Urothelium cell line (cell line): Measurements from ENCODE around the gene WFDC11.
A peak's percentile ranks its signal among the peaks of the same experiment; 100 is the strongest.
"Not testable (repeated sequence)": the region's sequence is repeated elsewhere in the genome, so short reads cannot be mapped to it uniquely, and the experiment has no call there.

ENCODE experiments used
- DNase-seq: peaks from one replicate; pipeline ENCODE4 v3.0.0; 2011; ENCODE audit warnings: low spot score, mixed read lengths
- FAIRE-seq: peaks from 2 replicates; lab custom pipeline; 2011; peaks lifted over from hg19 to GRCh38; lab: Jason Lieb, UNC

The WFDC11 gene

DNA sequence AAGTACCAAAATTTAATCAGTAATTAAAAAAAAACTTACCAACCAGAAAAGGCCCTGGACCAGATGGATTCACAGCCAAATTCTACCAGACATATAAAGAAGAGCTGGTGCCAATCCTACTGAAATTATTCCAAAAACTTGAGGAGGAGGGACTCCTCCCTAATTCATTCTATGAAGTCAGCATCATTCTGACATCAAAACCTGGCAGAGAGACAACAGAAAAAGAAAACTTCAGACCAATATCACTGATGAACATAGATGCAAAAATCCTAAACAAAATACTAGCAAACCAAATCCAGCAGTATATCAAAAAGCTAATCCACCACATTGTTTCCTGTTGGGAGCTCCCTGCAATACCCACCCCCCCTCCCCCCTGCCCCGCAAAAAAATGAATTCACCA is at the start of gene WFDC11:
WFDC11 (minus strand) TSS at position 101 of the 400 bp plus-strand sequence. CDS start 19,639 bp downstream, outside the sequence.
- DNase-seq, result no peak
- FAIRE-seq, result no peak

DNA sequence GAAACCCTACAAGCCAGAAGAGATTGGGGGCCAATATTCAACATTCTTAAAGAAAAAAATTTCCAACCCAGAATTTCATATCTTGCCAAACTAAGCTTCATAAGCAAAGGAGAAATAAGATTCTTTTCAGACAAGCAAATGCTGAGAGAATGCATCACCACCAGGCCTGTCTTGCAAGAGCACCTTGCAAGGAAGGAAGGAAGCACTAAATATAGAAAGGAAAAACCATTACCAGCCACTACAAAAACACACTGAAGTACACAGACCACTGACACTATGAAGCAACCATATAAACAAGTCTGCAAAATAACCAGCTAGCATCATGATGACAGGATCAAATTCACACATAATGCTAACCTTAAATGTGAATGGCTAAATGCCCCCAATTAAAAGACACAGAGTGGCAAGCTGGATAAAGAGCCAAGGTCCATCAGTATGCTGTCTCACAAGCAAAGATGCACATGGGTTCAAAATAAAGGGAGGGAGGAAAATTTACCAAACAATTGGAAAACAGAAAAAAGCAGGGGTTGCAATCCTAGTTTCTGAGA is 46.2 kb upstream of the WFDC11 start:
- not testable (repeated sequence) for DNase-seq, FAIRE-seq

DNA sequence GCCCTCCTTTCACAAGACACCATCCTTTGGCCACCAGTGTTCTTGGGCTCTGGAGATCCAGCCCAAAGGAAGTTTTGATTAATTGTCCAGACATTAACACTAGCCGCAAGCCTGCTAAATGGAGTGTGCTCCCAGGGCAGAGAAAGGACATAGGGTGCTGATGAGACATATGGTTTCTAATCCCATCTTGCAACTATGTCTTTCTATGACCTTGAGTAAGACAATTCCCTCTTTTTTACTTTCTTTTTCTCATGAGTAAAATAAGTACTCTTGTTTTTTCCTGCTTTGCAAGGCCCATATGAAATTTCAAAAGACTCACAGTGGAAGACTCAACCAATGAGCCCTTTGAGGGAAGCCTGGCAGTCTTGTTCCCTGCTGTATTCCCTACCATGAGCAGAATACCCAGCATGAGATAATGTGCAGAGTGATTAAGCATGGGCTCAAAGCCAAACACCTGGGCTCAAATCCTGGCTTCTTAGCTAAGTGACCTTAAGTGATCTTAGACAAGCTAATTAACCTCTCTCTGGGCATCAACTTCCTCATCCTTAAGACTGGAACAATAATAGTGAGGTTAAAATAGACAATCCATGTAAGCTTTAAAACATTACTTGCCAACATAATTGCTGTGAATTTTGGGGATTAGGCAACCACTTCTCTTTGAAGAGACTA is 35.1 kb upstream of the WFDC11 start, which contains the start of gene WFDC10B:
WFDC10B (minus strand) TSS at position 51 of the 669 bp plus-strand sequence. CDS start 19,027 bp downstream, outside the sequence.
- FAIRE-seq, result no peak

DNA sequence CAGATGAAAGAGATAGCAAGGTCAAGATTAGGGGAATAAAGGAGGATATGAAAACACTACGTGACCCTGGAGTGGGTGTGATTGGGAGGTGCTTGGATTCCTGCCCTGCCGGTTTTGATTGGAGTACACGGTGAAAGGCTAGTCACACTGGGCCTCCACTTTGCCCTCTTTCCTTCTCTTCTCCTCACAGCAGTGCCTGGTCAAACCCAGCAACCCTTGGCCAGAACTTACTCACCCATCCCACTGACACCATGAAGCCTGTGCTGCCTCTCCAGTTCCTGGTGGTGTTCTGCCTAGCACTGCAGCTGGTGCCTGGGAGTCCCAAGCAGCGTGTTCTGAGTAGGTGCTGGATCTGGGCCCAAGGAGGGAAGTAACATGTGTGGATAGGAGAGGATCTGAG is 31.8 kb upstream of the WFDC11 start, which contains the start of gene WFDC13:
WFDC13 (plus strand) TSS at position 166 of the 400 bp plus-strand sequence; CDS start at position 252, 86 bp downstream.
- FAIRE-seq, result no peak
- no peak for DNase-seq

More for the DNA sequence above, 35.1 kb upstream of the WFDC11 start, which contains the start of gene WFDC10B:
- no peak for DNase-seq

DNA sequence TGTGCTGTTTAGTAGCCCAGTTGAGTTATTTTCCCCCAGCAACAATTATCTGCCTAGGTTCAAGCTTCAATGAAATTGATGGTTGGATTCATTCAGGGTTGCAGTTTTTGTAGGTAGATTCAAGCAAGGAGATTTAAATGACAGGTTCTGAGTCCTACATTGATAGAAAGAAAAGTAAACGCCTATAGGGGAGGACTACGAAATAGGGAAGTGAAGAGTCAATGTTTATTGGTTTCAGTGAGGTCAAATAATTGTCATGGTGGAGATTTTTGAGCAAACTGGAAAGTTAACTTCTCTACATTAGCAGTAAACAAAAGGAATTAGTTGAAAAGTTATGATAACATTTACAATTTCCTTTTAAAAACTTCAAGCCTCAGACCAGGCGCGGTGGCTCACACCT is 31.1 kb upstream of the WFDC11 start:
- no peak for DNase-seq
- FAIRE-seq, result no peak

DNA sequence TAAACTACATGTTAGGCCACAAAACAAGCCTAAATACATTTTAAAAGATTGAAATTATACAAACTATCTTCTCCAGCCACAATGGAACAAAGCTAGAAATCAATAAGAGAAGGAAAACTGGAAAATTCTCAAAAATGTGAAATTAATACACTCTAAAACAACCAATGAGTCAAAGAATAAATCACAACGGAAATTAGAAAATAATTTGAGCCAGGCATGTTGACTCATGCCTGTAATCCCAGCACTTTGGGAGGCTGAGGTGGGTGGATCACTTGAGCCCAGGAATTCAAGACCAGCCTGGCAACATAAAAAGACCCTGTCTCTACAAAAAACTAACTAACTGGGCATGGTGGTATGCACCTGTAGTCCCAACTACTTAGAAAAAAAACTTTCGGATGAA is 25.5 kb upstream of the WFDC11 start:
- DNase-seq, result no peak
- FAIRE-seq, result no peak

DNA sequence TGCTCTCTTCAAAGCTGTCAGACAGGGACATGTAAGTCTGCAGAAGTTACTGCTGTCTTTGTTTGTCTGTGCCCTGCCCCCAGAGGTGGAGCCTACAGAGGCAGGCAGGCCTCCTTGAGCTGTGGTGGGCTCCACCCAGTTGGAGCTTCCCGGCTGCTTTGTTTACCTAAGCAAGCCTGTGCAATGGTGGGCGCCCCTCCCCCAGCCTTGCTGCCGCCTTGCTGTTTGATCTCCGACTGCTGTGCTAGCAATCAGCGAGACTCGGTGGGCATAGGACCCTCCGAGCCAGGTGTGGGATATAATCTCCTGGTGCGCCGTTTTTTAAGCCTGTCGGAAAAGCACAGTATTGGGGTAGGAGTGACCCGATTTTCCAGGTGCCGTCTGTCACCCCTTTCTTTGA is 23.3 kb upstream of the WFDC11 start:
- FAIRE-seq, DNase-seq: not testable (repeated sequence)

DNA sequence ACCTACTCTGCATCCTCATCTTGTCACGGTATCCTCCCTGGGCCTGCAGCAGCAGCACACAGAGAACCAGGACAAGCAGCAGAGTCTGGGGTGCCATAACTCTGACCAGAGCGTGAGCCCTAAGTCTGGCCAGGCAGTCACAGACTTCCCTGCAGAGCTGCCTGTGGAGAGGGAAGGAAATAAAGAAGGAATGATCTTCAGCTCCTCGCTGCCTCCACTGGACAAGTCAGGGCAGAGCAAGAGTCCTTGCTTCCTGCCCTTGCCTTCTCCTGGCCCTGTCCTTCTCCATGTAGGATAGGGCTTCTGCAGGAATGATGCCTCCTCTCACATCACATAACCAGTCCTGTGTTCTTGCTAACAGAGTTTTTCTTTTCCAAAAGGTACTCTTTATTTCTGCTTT is 15.9 kb upstream of the WFDC11 start:
- DNase-seq (peak; percentile 32), FAIRE-seq (no peak)

DNA sequence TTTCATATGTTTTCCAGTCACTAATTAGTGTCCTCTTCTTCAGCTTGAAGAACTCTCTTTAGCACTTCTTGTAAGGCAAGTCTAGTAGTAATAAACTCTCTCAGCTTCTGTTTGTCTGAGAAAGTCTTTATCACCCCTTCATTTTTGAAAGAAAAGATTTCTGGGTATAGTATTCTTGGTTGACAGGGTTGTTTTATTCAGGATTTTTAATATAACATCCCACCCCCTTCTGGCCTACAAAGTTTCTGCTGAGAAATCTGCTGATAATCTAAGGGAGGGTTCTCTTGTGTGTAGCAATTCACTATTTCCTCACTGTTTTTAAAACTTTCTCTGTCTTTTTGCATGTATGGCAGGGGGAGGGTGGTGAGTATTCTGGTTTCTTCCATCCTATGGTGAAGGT is 9.6 kb upstream of the WFDC11 start:
- no peak for DNase-seq
- FAIRE-seq, result no peak

DNA sequence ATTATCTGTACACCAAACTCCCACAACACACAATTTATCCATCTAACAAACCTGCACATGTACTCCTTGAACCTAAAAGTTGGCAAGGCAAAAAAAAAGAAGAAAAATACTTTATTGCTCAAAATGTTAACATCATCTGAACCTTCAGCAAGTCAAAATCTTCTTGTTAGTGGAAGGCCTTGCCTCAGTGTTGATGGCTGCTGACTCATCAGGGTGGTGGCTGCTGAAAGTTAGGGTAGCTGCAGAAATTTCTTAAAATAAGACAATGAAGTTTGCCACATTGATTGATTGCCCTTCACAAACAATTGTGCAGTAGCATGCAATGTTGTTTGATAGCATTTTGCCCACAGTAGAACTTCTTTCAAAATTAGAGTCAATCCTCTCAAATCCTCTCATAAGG is 2.7 kb upstream of the WFDC11 start:
- FAIRE-seq (no peak), DNase-seq (no peak)

DNA sequence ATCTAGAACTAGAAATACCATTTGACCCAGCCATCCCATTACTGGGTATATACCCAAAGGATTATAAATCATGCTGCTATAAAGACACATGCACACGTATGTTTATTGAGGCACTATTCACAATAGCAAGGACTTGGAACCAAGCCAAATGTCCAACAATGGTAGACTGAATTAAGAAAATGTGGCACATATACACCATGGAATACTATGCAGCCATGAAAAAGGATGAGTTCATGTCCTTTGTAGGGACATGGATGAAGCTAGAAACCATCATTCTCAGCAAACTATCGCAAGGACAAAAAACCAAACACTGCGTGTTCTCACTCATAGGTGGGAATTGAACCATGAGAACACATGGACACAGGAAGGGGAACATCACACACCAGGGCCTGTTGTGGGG is 13.0 kb downstream of the WFDC11 start:
- FAIRE-seq, DNase-seq: not testable (repeated sequence)

DNA sequence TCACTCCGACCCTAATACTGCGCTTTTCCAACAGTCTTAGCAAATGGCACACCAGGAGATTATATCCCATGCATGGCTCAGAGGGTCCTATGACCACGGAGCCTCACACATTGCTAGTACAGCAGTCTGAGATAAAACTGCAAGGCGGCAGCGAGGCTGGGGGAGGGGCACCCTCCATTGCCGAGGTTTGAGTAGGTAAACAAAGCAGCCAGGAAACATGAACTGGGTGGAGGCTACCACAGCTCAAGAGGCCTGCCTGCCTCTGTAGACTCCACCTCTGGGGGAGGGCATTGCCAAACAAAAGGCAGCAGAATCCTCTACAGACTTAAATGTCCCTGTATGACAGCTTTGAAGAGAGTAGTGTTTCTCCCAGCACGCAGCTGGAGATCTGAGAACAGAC is 18.3 kb downstream of the WFDC11 start:
- DNase-seq, result not testable (repeated sequence)

DNA sequence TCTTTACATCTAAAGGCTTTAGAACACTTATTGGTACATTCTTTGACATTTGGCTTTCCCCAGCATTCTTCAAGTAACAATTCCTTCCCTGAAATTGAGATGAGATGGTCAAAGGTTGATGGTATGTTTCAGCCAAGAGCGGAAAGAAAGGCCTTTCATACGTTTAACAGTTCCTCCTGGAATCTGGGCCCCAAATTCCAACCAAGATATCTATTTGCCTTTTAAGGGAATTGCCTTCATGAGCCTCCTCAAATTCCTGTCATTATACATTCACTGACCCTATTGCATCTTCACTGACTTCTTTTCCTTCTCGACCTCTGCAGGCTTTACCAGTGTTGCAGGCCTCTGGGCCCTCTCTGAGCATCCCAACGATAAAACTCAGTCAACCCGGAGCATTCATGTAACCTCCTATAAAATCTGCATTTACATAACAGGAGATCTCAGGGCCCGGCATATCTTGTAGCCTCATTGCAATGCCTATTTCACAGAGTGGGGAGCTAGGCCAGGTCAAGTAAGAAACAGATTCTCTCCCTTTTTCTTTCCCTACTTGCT is 20.7 kb downstream of the WFDC11 start:
- no peak for FAIRE-seq

More for the DNA sequence above, 18.3 kb downstream of the WFDC11 start:
- not testable (repeated sequence) for FAIRE-seq

DNA sequence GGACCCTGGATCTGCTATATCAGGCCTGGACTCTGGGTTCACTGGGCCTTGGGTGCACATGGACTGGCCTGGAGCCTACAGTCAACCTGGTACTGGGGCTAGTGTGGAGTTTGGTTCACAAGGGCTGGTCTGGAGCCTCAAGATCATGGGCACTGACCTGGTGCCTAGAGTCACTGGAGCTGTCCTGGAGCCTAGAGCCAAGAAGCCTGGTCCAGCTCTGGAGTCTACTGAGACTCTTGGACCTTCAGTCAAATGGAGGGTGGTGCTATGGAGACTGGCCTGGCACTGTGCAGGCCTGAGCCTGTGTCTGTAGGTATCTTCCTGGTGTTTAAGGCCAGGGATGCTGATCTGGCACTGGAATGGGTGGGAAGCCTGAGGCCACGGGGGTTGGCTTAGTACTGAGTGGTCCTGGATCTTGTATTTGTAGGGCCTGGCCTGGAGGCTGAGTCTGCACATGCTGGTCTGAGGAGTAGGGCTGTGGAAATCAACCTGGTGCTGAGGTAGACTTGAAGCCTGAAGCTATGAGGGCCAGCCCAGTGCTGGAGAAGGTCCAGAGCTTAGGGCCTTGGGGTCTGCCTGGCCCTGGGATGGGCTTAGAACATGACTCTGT is 22.5 kb downstream of the WFDC11 start:
- FAIRE-seq (no peak), DNase-seq (no peak)

More for the DNA sequence above, 20.7 kb downstream of the WFDC11 start:
- DNase-seq, result no peak

DNA sequence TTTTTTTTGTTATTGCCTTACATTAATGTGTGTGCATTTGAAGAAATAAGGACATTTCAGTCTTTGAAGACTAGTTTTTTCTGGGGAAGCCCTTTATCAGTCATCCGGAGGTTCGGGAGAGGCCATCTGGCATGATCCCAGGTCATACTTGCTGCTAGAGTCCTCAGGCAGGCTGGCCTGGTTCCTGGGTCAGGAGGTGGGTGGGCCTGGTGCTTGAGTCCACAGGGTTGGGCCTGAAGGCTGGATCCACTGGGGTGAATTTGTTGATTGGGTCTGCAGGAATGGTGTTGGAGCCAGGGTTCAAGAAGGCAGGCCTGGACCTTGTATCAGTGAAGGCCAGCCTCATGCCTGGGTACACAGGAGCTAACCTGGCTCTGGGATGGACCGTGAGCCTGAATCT is 23.2 kb downstream of the WFDC11 start:
- DNase-seq, result no peak

DNA sequence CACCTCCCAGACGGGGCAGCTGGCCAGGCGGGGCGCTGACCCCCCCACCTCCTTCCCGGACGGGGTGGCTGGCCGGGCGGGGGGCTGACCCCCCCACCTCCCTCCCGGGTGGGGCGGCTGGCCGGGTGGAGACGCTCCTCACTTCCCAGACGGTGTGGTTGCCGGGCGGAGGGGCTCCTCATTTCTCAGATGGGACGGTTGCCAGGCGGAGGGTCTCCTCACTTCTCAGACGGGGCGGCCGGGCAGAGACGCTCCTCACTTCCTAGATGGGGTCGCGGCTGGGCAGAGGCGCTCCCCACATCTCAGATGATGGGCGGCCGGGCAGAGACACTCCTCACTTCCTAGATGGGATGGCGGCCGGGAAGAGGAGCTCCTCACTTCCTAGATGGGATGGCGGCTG is 24.2 kb downstream of the WFDC11 start:
- not testable (repeated sequence) for FAIRE-seq

More for the DNA sequence above, 23.2 kb downstream of the WFDC11 start:
- FAIRE-seq, result no peak

DNA sequence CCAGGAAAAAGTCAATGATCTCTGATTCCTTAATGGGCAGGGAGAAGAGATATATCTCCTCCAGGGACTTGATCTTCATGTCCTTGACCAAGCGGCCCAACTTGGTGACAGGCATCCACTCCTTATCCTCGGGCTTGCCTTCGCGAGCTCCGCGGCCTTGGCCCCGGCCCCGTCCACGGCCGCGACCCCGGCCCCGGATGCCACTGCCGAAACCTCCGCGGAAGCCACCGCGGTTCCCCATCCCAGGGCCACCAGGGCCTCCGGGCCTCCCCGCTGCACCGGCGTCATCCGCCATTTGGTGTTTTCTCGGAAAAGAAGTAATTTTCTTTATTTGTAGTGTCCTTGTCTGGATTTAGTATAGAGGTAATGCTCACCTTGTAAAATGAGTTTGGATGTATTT is 29.0 kb downstream of the WFDC11 start:
- not testable (repeated sequence) for DNase-seq, FAIRE-seq

More for the DNA sequence above, 24.2 kb downstream of the WFDC11 start:
- DNase-seq, result not testable (repeated sequence)

DNA sequence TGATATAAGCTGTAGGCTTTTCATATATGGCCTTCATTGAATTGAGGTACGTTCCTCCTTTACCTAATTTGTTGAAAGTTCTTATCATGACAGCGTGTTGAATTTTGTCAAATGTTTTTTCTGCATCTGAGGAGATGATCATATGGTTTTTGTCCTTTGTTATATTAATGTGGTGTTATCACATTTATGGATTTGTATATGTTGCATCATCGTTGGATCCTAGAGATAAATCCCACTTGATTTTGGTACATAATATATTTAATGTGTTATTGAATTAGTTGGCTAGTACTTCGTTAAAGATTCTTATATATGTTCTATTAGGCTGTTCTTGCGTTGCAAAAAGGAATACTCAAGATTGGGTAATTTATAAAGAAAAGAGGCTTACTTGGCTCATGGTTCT is 30.4 kb downstream of the WFDC11 start:
- DNase-seq, result no peak
- FAIRE-seq, result no peak

DNA sequence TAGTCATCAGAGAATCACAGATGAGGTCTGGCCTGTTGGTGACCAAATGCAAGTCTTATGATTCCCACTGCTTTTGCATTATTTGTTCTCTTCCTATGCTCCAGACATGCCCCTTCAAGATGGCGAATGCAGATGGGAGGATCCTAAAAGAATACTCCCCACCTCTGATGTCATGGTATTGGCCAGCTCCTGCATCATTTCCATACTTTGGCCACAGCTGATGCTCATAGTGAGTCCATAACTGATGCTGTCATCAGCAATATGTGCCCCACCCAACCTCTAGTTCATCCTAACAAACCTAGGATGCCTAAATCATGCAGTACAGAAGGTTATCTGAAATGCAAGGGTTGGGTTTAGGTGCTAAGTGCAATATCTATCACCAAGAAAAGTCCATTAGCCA is 33.5 kb downstream of the WFDC11 start:
- DNase-seq (no peak), FAIRE-seq (no peak)

DNA sequence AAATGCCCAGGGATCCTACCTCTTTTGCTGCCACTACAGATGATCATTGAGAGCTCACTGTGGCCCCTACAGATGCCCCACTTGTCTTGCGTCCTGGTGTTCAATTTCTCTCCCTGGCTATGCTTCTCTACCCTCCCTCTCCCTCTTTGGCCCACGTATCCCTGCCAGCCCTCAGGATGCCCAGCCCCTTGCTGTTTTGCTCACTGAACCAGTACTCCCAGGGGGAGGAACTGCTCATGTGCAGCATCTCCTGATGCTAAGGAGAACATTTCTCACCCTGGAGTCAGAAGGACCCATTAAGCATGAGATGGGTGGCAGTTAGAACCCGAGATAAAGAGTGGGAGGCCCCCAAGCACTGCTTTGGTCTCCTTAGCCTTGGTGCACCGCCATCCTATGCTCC is 38.9 kb downstream of the WFDC11 start, which contains the start of gene WFDC9:
WFDC9 (minus strand) TSS at position 101 of the 400 bp plus-strand sequence. CDS start 21,103 bp downstream, outside the sequence.
- FAIRE-seq (no peak), DNase-seq (no peak)

DNA sequence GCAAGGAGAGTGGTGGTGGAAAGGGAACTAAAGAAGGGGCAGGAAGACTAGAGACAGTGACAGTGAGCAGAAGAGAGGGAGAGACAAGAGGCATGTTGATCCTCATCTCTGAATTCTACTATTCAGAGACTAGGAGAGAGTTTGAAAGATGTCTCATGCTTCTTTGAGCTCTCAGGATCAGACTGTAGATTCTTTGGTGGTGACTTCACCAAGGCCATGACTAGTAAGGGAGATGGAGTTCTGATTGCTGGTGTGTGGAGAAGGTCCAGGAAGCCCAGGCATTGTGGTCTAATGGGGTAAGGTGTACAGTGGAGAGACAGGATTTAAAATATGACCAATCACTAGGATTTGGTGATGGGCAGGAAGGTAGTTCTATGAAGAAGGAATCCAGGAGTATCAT is 39.7 kb downstream of the WFDC11 start:
- no peak for FAIRE-seq
- no peak for DNase-seq
